ENCODE results near the gene DDX51. TPM values are rescaled to one million over a fixed set of nuclear protein-coding genes. Genes with fewer than 3 reads are reported as not detected.

Gene DDX51
- total RNA-seq, 4 donors from 2014 or later: 9.1 to 12.8 (median 11.3) TPM

- intact Hi-C loops (cut with DNase I): no loop called here
- H3K27ac ChIP-seq (replicated peaks in 1 of 4): no peak overlapping the region
- no peak overlapping the region for H3K4me3 ChIP-seq
- TF ChIP-seq EP300 (IDR thresholded peaks at IDR 0.05) (no peak), CTCF (IDR thresholded peaks at IDR 0.05) (peak in 1 of 3 experiments; percentile 4)
- H3K36me3 ChIP-seq: no peaks in the 10 kb centered on the region
- H3K4me1 ChIP-seq: peaks cover 0 to 20% (median 16%) of the 10 kb centered on the region in 4 donors
- H3K9me3 ChIP-seq: no peaks in the 10 kb centered on the region
- no peak for DNase-seq (ENCODE audit: extremely low spot score)
- H3K27me3 ChIP-seq: peaks cover 0 to 70% (median 5%) of the 10 kb centered on the region in 4 donors
- WGBS: 56% methylated on average over 11 of the region's 11 CpGs
Measured at GRCh38 chr12:132163911-132164288, 19.8 kb upstream of the DDX51 start.

DNA sequence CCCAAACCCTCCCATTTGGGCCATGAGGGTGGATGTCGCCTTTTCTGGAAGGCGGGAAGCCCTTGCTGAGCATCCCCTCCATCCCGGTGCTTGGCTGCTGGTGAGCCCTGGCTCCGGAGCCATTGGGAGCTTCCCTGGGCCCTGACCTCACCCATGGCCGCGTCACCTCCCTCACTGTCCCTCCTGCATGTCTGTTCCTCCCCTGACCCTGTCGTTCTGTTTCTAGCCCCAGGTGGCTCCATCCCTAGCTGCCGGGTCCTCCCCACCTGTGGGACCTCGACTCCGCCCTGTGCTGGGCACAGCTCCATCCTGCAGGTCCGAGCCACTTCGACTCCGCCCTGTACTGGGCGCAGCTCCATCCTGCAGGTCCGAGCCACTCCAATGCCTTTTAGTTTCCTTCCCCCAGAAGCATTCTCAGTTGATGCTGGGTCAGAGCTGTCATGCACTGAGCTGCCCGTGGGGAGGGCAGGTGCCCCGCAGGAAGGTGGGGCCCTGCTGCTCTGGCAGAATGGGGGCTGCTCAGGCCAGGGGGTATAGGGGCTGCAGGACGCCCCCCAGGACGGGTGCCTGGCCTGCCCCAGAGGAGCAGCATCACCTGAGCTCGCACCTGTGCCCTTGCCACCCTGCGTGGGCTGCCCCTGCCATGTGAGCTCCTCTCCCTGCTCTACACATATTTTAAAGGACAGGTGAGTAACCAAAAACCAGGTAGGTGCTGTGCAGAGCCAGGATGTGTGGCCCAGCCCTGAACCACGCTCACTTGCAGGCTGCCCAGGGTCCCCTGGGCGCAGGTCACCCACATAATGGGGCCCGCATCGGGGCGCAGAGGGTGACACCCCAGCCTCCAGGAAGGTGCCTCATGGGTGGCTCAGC is 19.2 kb upstream of the DDX51 start:
- Histone ChIP-seq H3K36me3 (peaks cover 0 to 4% (median 1%) of the 10 kb centered on the region in 4 donors), H3K27me3 (peaks cover 0 to 64% (median 5%) of the 10 kb centered on the region in 4 donors), H3K9me3 (no peaks in the 10 kb centered on the region), H3K27ac (replicated peaks in 1 of 4) (no peak overlapping the region), H3K4me1 (peaks cover 0 to 20% (median 16%) of the 10 kb centered on the region in 4 donors), H3K4me3 (peak overlapping the region; percentile 1 to 36 (median 11))
- intact Hi-C loops (cut with DNase I): no loop called here
- 59% methylated on average over 23 of the region's 26 CpGs for WGBS
- TF ChIP-seq POLR2AphosphoS5 (IDR thresholded peaks at IDR 0.05) (no peak), CTCF (IDR thresholded peaks at IDR 0.05) (no peak), EP300 (IDR thresholded peaks at IDR 0.05) (no peak), POLR2A (IDR thresholded peaks at IDR 0.05; ENCODE audit: low read depth) (no peak)
- DNase-seq (ENCODE audit: extremely low spot score): no peak

- WGBS: 33% methylated on average over 8 of the region's 17 CpGs
- Histone ChIP-seq H3K27me3 (peaks cover 0 to 57% (median 5%) of the 10 kb centered on the region in 4 donors), H3K36me3 (peaks cover 0 to 10% (median 7%) of the 10 kb centered on the region in 4 donors), H3K27ac (replicated peaks in 1 of 4) (no peak overlapping the region), H3K9me3 (no peaks in the 10 kb centered on the region), H3K4me1 (peaks cover 0 to 20% (median 16%) of the 10 kb centered on the region in 4 donors), H3K4me3 (peak overlapping the region; percentile 1 to 36 (median 11))
- TF ChIP-seq POLR2AphosphoS5 (IDR thresholded peaks at IDR 0.05) (no peak), POLR2A (IDR thresholded peaks at IDR 0.05; ENCODE audit: low read depth) (no peak), EP300 (IDR thresholded peaks at IDR 0.05) (no peak), CTCF (IDR thresholded peaks at IDR 0.05) (no peak)
- intact Hi-C loops (cut with DNase I): no loop called here
- no peak for DNase-seq (ENCODE audit: extremely low spot score)
Measured at GRCh38 chr12:132162508-132163031, 18.5 kb upstream of the DDX51 start.

GRCh38 chr12:132161796-132162507 is 17.8 kb upstream of the DDX51 start:
- 48% methylated on average over 17 of the region's 17 CpGs for WGBS
- peaks cover 0 to 16% (median 11%) of the 10 kb centered on the region in 4 donors for H3K36me3 ChIP-seq
- peaks cover 0 to 20% (median 16%) of the 10 kb centered on the region in 4 donors for H3K4me1 ChIP-seq
- H3K4me3 ChIP-seq: peak overlapping the region in 2 of 4 donors; percentile 12 to 36
- TF ChIP-seq POLR2AphosphoS5 (IDR thresholded peaks at IDR 0.05): no peak
- no peak for TF ChIP-seq EP300 (IDR thresholded peaks at IDR 0.05)
- TF ChIP-seq POLR2A (IDR thresholded peaks at IDR 0.05; ENCODE audit: low read depth): no peak
- no peak for TF ChIP-seq CTCF (IDR thresholded peaks at IDR 0.05)
- intact Hi-C loops (cut with DNase I): no loop called here
- H3K27ac ChIP-seq (replicated peaks in 1 of 4): no peak overlapping the region
- H3K27me3 ChIP-seq: peaks cover 0 to 51% (median 5%) of the 10 kb centered on the region in 4 donors
- no peaks in the 10 kb centered on the region for H3K9me3 ChIP-seq
- no peak for DNase-seq (ENCODE audit: extremely low spot score)

All from esophagus muscularis mucosa (tissue), 4 donors.